NCI-H1417 treated with DMSO at 0.1 percent for 48 hours (cell line): ENCODE data around the gene TMEFF2.
"Not testable (repeated sequence)": the region's sequence is repeated elsewhere in the genome, so short reads cannot be mapped to it uniquely, and the experiment has no call there.

ENCODE experiments used
- DNase-seq: peaks from one replicate; lab custom pipeline; 2025; lab: John Stamatoyannopoulos, UW

The TMEFF2 gene

GRCh38 chr2:192184349-192184748, 10.4 kb downstream of the TMEFF2 start:
- DNase-seq = no peak

GRCh38 chr2:192183296-192183695, 11.4 kb downstream of the TMEFF2 start:
- DNase-seq = no peak

- DNase-seq = no peak
These were observed 27.8 kb downstream of the TMEFF2 start for GRCh38 chr2:192166946-192167345.

GRCh38 chr2:192165842-192166241, 28.9 kb downstream of the TMEFF2 start:
- no peak for DNase-seq

- no peak for DNase-seq
These were observed 32.2 kb downstream of the TMEFF2 start for GRCh38 chr2:192162392-192163042.

GRCh38 chr2:192161656-192162290, 33.0 kb downstream of the TMEFF2 start:
- no peak for DNase-seq

GRCh38 chr2:192159736-192160135, 35.0 kb downstream of the TMEFF2 start:
- no peak for DNase-seq

- no peak for DNase-seq
These were observed 35.5 kb downstream of the TMEFF2 start for GRCh38 chr2:192159208-192159607.

- DNase-seq = no peak
These were observed 37.0 kb downstream of the TMEFF2 start for GRCh38 chr2:192157776-192158175.

- DNase-seq = no peak
These were observed 39.1 kb downstream of the TMEFF2 start for GRCh38 chr2:192155511-192156118.

GRCh38 chr2:192153561-192153960, 41.2 kb downstream of the TMEFF2 start:
- DNase-seq = no peak

GRCh38 chr2:192151853-192152252, 42.9 kb downstream of the TMEFF2 start:
- no peak for DNase-seq

GRCh38 chr2:192150166-192150565, 44.6 kb downstream of the TMEFF2 start:
- DNase-seq = no peak

GRCh38 chr2:192148620-192149321, 46.0 kb downstream of the TMEFF2 start:
- DNase-seq = no peak

GRCh38 chr2:192148241-192148619, 46.5 kb downstream of the TMEFF2 start:
- DNase-seq = no peak

- no peak for DNase-seq
These were observed 48.4 kb downstream of the TMEFF2 start for GRCh38 chr2:192146069-192147015.

GRCh38 chr2:192145496-192145895, 49.2 kb downstream of the TMEFF2 start:
- no peak for DNase-seq

- DNase-seq = no peak
These were observed 54.4 kb downstream of the TMEFF2 start for GRCh38 chr2:192140236-192140839.

- DNase-seq = no peak
These were observed 54.9 kb downstream of the TMEFF2 start for GRCh38 chr2:192139813-192140212.

GRCh38 chr2:192137451-192137850, 57.3 kb downstream of the TMEFF2 start:
- no peak for DNase-seq

GRCh38 chr2:192132604-192133003, 62.1 kb downstream of the TMEFF2 start:
- DNase-seq = not testable (repeated sequence)
